Fibroblast of lung (primary cell): ENCODE data around the gene ACOXL. TPM values are rescaled to one million over a fixed set of nuclear protein-coding genes. Genes with fewer than 3 reads are reported as not detected.

Source experiments
- DNase-seq, 2 donors: peaks; one replicate each; pipeline versions ENCODE4 v3.0.0 to v3.0.0-alpha.2; 2010; ENCODE audit warnings: low read depth in 2 of 2
- H2AFZ ChIP-seq: 2 replicates; pipeline ENCODE4 v1.5.1; 2012; ENCODE audit warnings: low read length, control low read depth, inconsistent platforms
- H3K27ac ChIP-seq: 2 replicates; pipeline ENCODE4 v1.5.1; 2011; ENCODE audit warnings: low read length, control low read depth; ENCODE audit not compliant: insufficient read depth
- H3K27me3 ChIP-seq: 2 replicates; pipeline ENCODE4 v1.5.1; 2011; ENCODE audit warnings: mild to moderate bottlenecking, low read length; ENCODE audit not compliant: control insufficient read depth, insufficient read depth
- H3K36me3 ChIP-seq: 2 replicates; pipeline ENCODE4 v1.5.1; 2011; ENCODE audit warnings: low read length; ENCODE audit not compliant: control insufficient read depth, insufficient read depth
- H3K4me1 ChIP-seq: 2 replicates; pipeline ENCODE4 v1.5.1; 2011; ENCODE audit warnings: low read length; ENCODE audit not compliant: control insufficient read depth, insufficient read depth; ENCODE audit errors: extremely low read depth
- H3K4me2 ChIP-seq: 2 replicates; pipeline ENCODE4 v1.5.1; 2011; ENCODE audit warnings: low read length, control low read depth; ENCODE audit not compliant: insufficient read depth; ENCODE audit errors: extremely low read depth
- H3K4me3 ChIP-seq, 4 experiments: fragments of 200-600 bp in 1 of 4; sonication (generic) in 1 of 4; replicated peaks in 1 of 4; 2 replicates each; pipeline ENCODE4 v1.5.1; 2011 to 2016; ENCODE audit warnings: low read length in 4 of 4, low read depth in 3 of 4, mild to moderate bottlenecking in 3 of 4, control low read depth in 2 of 4, inconsistent platforms in 1 of 4, mixed read lengths in 1 of 4; ENCODE audit not compliant: insufficient read depth in 1 of 4; ENCODE audit errors: control extremely low read depth in 1 of 4
- H3K79me2 ChIP-seq: 2 replicates; pipeline ENCODE4 v1.5.1; 2012; ENCODE audit warnings: mild to moderate bottlenecking, low read length, inconsistent platforms; ENCODE audit not compliant: control insufficient read depth, insufficient read depth
- H3K9ac ChIP-seq: 2 replicates; pipeline ENCODE4 v1.5.1; 2011; ENCODE audit warnings: mild to moderate bottlenecking, low read length, control low read depth; ENCODE audit not compliant: insufficient read depth
- H3K9me3 ChIP-seq: 2 replicates; pipeline ENCODE4 v1.5.1; 2012; ENCODE audit warnings: low read depth, low read length; ENCODE audit not compliant: control insufficient read depth, insufficient read depth
- H4K20me1 ChIP-seq: 2 replicates; pipeline ENCODE4 v1.5.1; 2011; ENCODE audit warnings: low read length; ENCODE audit not compliant: control insufficient read depth, insufficient read depth; ENCODE audit errors: extremely low read depth
- CTCF ChIP-seq, 2 donors: IDR thresholded peaks in 1 of 2; conservative IDR thresholded peaks in 1 of 2; 1 replicate in 1 of 2; 2 replicates in 1 of 2; pipeline ENCODE4 v1.5.1; 2011 to 2012; ENCODE audit warnings: low read length in 2 of 2, control low read depth in 1 of 2, inconsistent platforms in 1 of 2, low read depth in 1 of 2, mild to moderate bottlenecking in 1 of 2
- EZH2 ChIP-seq: IDR thresholded peaks from 2 replicates; pipeline ENCODE4 v1.5.1; 2012; ENCODE audit warnings: low read length, control low read depth, mild to moderate bottlenecking; ENCODE audit errors: missing control alignments
- polyA plus RNA-seq, 2 donors: library from polyadenylated mRNA; depleted of rRNA in 1 of 2; stranded (reverse) in 1 of 2; unstranded in 1 of 2; fragments of >200 nt; gene quantifications; 2 replicates each; pipeline ENCODE4 v1.2.1, GENCODE V29; 2011 to 2012; ENCODE audit warnings: missing spikeins in 1 of 2
- total RNA-seq: library from RNA; depleted of rRNA; stranded (reverse); fragments of >200 nt; gene quantifications from 2 replicates; pipeline ENCODE4 v1.2.1, GENCODE V29; 2014

Gene ACOXL
- total and polyA plus RNA-seq, 2 donors (not counting 1 experiment from before 2014, with no cell fraction given): not detected

- Histone ChIP-seq H3K4me3 (no peak overlapping the region), H3K27ac (no peak overlapping the region), H2AFZ (no peak overlapping the region), H4K20me1 (no peaks in the 10 kb centered on the region), H3K4me2 (no peak overlapping the region), H3K27me3 (no peaks in the 10 kb centered on the region), H3K4me1 (no peaks in the 10 kb centered on the region), H3K9me3 (no peaks in the 10 kb centered on the region), H3K79me2 (no peaks in the 10 kb centered on the region), H3K9ac (no peak overlapping the region), H3K36me3 (no peaks in the 10 kb centered on the region)
- no peak for TF ChIP-seq EZH2
- TF ChIP-seq CTCF (conservative IDR thresholded peaks at IDR 0.05 in 1 of 2, IDR thresholded peaks at IDR 0.05 in 1 of 2; ENCODE audit: low read depth in 1 of 2, low read length in 2 of 2): no peak
- DNase-seq: no peak
Measured at GRCh38 chr2:110784047-110784631, 51.8 kb downstream of the ACOXL start.

- Histone ChIP-seq H3K79me2 (no peaks in the 10 kb centered on the region), H3K9me3 (no peaks in the 10 kb centered on the region), H3K4me1 (no peaks in the 10 kb centered on the region), H3K9ac (no peak overlapping the region), H3K4me3 (no peak overlapping the region), H2AFZ (no peak overlapping the region), H3K4me2 (no peak overlapping the region), H3K36me3 (no peaks in the 10 kb centered on the region), H3K27ac (no peak overlapping the region), H3K27me3 (peaks cover 4% of the 10 kb centered on the region), H4K20me1 (no peaks in the 10 kb centered on the region)
- TF ChIP-seq EZH2 (no peak), CTCF (conservative IDR thresholded peaks at IDR 0.05 in 1 of 2, IDR thresholded peaks at IDR 0.05 in 1 of 2; ENCODE audit: low read depth in 1 of 2, low read length in 2 of 2) (no peak)
- no peak for DNase-seq
Measured at GRCh38 chr2:110785439-110785838, 53.1 kb downstream of the ACOXL start.

- no peaks in the 10 kb centered on the region for H4K20me1 ChIP-seq
- no peak overlapping the region for H3K27ac ChIP-seq
- H3K4me2 ChIP-seq: no peak overlapping the region
- no peaks in the 10 kb centered on the region for H3K9me3 ChIP-seq
- no peaks in the 10 kb centered on the region for H3K36me3 ChIP-seq
- no peaks in the 10 kb centered on the region for H3K79me2 ChIP-seq
- H3K27me3 ChIP-seq: peaks cover 12% of the 10 kb centered on the region
- H2AFZ ChIP-seq: no peak overlapping the region
- H3K4me1 ChIP-seq: no peaks in the 10 kb centered on the region
- H3K4me3 ChIP-seq: no peak overlapping the region
- no peak for DNase-seq
- H3K9ac ChIP-seq: no peak overlapping the region
- TF ChIP-seq CTCF (conservative IDR thresholded peaks at IDR 0.05 in 1 of 2, IDR thresholded peaks at IDR 0.05 in 1 of 2; ENCODE audit: low read depth in 1 of 2, low read length in 2 of 2) (no peak), EZH2 (no peak)
Measured at GRCh38 chr2:110788976-110789375, 56.6 kb downstream of the ACOXL start.
